ENCODE data around the gene ADGRV1.

Gene ADGRV1

DNA sequence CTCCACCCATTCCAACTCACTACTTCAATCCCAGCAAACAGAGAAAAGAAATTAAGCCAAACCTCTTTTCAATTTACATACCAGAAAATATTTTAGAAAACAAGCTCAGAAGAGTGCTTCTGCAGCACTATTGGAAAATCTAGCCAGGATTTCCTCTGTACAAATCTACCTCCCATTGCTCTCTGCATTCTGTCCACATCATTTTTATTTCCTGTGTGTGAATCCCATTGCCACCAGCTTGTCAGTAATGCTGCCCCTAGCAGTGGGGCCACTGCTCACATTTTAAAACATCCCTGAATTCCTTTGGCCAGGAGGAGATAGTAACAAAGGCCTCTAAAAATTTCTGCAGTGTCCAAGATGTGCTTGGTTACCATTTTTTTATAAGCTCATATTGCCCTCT is 592.0 kb downstream of the ADGRV1 start:
- no peak for DNase-seq

DNA sequence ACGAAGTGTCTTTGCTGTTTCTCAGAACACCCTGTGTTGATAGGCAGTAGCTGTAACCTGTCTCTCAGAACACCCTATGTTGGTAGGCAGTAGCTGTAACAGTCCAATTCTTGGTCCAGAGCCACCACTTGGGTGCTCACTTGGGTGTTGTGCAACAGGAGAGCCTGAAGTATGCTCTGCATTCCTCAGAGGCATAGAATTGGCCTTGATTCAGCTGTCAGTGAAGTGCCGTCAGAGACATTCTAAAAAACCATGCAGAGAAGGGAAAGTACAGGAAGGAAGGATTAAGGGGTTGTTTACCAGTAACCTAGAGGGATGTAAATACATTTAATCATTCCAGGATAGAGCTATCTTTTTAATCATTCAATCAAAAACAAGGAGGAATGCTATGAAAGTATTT is 593.4 kb downstream of the ADGRV1 start:
- no peak for DNase-seq

DNA sequence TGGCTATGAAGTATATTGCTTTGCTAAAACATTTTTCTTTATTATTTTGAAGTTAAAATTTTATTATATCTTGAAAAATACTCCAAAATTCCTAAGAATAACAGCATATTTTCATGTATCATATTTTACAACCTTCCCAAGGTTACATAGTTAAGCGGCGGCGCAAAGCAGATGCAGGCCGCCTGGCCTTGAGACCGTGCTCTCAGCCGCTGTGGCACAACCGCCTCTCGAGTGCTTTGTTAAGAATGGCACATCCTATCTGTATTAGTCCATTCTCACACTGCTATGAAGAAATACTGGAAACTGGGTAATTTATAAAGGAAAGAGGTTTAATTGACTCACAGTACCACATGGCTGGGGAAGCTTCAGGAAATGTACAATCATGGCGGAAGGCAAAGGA is 595.7 kb downstream of the ADGRV1 start:
- no peak for DNase-seq

DNA sequence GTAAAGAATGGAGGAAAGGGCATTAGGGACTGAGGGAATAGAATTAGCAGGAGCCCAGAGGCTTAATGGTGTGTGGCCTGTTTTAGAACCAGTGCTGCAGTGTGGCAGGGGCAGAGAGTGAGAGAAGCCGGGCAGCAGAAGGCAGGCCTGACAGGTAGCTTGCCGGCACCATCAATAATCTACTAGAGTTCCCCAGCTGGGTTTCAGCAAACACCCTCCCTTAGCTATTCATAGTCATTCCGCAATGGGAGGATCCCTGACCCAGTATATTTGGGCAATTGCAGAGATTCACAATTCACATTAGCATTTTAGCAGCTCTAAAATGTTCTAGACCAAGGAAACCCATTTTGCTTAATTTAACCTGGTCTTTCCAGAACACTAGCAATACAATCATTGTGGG is 596.7 kb downstream of the ADGRV1 start:
- DNase-seq, result no peak

DNA sequence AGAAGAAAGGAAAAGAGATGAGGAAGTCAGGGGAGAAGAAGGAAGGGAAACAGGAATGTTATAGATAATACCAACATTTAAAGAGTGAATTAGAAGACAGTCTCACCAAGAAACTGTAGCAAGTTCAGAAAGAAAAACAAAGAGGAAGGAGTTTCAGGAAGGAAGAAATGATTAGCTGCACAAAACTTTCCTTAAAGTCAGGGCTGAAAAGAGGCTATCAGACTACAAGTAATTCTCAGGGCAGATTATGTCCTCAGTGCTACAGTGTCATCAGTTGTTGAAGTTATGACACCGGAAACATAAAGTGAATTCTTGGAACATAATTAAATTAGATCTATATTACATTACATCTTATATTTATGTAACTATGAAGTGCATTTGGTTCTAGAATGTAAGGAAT is 597.6 kb downstream of the ADGRV1 start:
- DNase-seq, result no peak

GRCh38 chr5:91158011-91158410 is 599.4 kb downstream of the ADGRV1 start:
- no peak for DNase-seq

DNA sequence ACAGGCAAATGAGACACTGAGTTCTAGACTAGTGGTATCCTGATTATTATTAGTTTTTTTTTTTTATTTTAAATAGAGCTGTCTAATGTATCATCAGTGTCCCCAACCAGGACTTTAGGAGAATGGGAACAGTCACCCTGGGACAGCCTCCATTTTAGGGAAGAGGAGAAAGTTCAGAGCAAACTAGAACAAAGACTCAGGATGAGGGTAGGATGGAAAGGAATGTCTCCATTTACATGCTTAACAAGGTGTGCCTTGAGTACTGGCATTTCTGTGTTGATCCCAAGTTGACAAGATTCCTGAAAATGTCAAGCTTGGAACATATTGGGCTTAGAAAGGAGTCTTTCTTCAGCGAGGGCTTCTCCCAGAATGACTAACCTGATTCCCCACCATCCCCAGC is 601.0 kb downstream of the ADGRV1 start:
- DNase-seq, result no peak

GRCh38 chr5:91160714-91161285 is 602.2 kb downstream of the ADGRV1 start:
- no peak for DNase-seq

- no peak for DNase-seq
These were observed 604.2 kb downstream of the ADGRV1 start for GRCh38 chr5:91162534-91163381.

DNA sequence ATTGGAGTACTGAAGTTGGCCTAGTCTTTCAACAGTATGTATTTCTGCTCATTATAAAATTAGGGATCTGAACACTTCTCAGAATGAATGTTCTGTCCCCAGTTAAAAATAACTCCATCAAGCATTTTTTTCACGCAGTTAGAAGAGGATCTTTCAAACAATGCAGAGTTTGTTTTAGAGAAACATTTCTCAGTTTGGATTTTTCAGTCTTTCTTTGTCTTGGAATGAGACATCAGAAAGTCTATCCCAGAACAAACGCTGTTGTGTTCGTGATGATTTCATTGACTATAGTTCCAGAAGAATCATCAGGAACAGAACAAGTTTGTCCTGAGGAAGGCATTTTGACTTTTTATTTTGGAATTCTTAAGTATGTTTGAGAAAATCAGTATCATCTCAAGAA is 605.8 kb downstream of the ADGRV1 start:
- no peak for DNase-seq

- DNase-seq, result no peak
These were observed 607.6 kb downstream of the ADGRV1 start for GRCh38 chr5:91166059-91166807.

GRCh38 chr5:91168859-91169258 is 610.3 kb downstream of the ADGRV1 start:
- DNase-seq, result no peak

- no peak for DNase-seq
These were observed 611.7 kb downstream of the ADGRV1 start for GRCh38 chr5:91170266-91170665.

GRCh38 chr5:91171322-91171721 is 612.7 kb downstream of the ADGRV1 start:
- no peak for DNase-seq

DNA sequence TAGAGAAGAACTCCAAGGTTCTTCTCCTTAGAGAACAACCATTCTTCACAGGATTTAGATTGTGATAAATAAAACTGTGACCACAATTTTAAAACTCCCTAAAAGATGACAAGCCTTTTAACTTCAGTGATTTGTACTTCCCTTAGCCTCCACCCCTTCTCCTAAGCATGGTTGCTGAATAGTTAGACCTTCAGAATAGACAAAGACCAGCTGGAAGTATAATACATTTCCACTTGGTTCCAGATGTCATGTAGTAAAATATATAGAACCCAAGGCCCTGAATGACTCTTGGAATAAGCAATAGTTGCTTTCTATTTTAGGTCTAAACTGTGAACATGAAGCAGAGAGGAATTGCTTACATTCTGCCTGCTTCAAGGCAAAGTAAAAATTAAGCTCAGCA is 615.8 kb downstream of the ADGRV1 start:
- no peak for DNase-seq

DNA sequence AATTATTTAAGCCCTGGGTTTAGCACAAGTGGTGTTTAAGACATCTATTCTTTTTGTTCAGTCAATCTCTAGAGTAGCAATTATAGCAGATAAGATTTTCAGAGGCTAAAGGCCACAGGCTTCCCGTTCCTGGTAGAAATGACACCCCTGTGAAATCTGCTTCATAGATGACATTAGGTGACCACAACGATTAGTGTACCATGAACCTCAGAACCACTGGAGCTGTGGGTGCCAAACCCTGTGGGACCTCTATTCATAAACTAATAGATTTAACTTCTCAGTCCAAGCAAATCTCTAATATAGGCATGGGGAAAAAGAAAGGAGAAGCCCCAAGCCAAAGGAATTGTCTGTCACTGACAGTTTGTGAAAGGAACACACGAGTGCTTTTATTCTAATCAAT is 617.1 kb downstream of the ADGRV1 start:
- no peak for DNase-seq

GRCh38 chr5:91176288-91177016 is 617.9 kb downstream of the ADGRV1 start:
- DNase-seq, result no peak

DNA sequence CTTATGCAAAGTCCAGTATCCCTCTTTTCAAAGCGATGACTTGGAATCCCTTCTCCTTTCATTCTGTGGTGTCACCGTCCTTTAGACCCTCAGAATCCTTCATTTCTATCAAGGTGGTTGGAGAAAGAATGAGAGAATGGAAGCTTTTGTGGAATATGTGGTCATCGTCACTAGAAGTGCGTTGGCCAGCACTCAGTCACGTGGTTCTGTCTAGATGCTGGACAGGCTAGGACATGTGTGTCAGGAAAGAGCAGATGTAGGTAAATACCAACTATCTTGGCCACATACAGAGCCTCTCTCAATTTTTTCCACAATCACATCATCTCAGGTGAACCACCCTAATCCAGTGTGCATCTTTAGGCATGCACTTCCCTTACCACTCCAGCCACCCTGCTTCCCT is 618.5 kb downstream of the ADGRV1 start:
- DNase-seq, result no peak

GRCh38 chr5:91177639-91178038 is 619.0 kb downstream of the ADGRV1 start:
- DNase-seq, result no peak

- DNase-seq, result no peak
These were observed 619.9 kb downstream of the ADGRV1 start for GRCh38 chr5:91178461-91178860.

GRCh38 chr5:91179018-91179417 is 620.4 kb downstream of the ADGRV1 start:
- DNase-seq, result no peak

GRCh38 chr5:91180506-91180905 is 621.9 kb downstream of the ADGRV1 start:
- no peak for DNase-seq

GRCh38 chr5:91182763-91183162 is 624.2 kb downstream of the ADGRV1 start:
- DNase-seq, result no peak

Measured in NCI-H1105 (cell line).